Stomach (tissue), 9 donors: ENCODE data around the gene ANKLE2. TPM values are rescaled to one million over a fixed set of nuclear protein-coding genes. Genes with fewer than 3 reads are reported as not detected.
A peak's percentile ranks its signal among the peaks of the same experiment; 100 is the strongest.

Source experiments
- DNase-seq, 2 donors: peaks; one replicate each; pipeline versions ENCODE4 v3.0.0 to v3.0.0-alpha.2; 2013 to 2019
- H3K27ac ChIP-seq, 5 donors: fragments of 200-600 bp in 4 of 5; sonication (generic) in 4 of 5; one replicate each; pipeline ENCODE4 v1.5.1; 2013 to 2019; ENCODE audit warnings: mild to moderate bottlenecking in 1 of 5, moderate library complexity in 1 of 5
- H3K27me3 ChIP-seq, 3 donors: fragments of 200-600 bp; sonication (generic); one replicate each; pipeline ENCODE4 v1.5.1; 2017 to 2019; ENCODE audit warnings: mixed run types in 1 of 3
- H3K36me3 ChIP-seq, 4 donors: fragments of 200-600 bp; sonication (generic); 1 replicate in 3 of 4; 2 replicates in 1 of 4; pipeline ENCODE4 v1.5.1; 2016 to 2019
- H3K4me1 ChIP-seq, 4 donors: fragments of 200-600 bp; sonication (generic); one replicate each; pipeline ENCODE4 v1.5.1; 2016 to 2019
- H3K4me3 ChIP-seq, 4 donors: fragments of 200-600 bp; sonication (generic) in 3 of 4; one replicate each; pipeline ENCODE4 v1.5.1; 2016 to 2019; ENCODE audit warnings: mild to moderate bottlenecking in 1 of 4
- H3K9me3 ChIP-seq, 4 donors: fragments of 200-600 bp; sonication (generic); one replicate each; pipeline ENCODE4 v1.5.1; 2016 to 2019
- EP300 ChIP-seq: sonication (generic); formaldehyde crosslinking; IDR thresholded peaks from one replicate; pipeline ENCODE4 v1.6.1; 2017; ENCODE audit warnings: antibody characterized with exemption
- POLR2A ChIP-seq, 4 donors: fragments of 450-650 bp; IDR thresholded peaks; one replicate each; pipeline ENCODE4 v1.6.1; 2016; ENCODE audit warnings: antibody characterized with exemption in 4 of 4, control low read depth in 2 of 4, mild to moderate bottlenecking in 1 of 4, moderate library complexity in 1 of 4
- POLR2AphosphoS5 ChIP-seq, 3 donors: sonication (generic); formaldehyde crosslinking; IDR thresholded peaks; one replicate each; pipeline ENCODE4 v1.6.1; 2016; ENCODE audit warnings: antibody characterized with exemption in 3 of 3
- WGBS, 5 donors: extraction: QIAGEN DNeasy Blood & Tissue Kit in 3 of 5; methylation state at CpG; one replicate each; pipeline versions ENCODE4 v1.1.5 to v1.1.7; 2013 to 2018; 5-methylcytosine and 5-hydroxymethylcytosine counted together
- intact Hi-C: fragments of 100-400 bp; cut with DNase I; formaldehyde crosslinking; loops from one replicate; pipeline ENCODE4 v1.15.1; 2023; ENCODE audit warnings: low total_unique reads
- polyA plus RNA-seq, 3 donors: library from polyadenylated mRNA; stranded (reverse); fragments of 200-250 nt; gene quantifications; one replicate each; pipeline ENCODE4 v1.2.3, GENCODE V29; 2013
- total RNA-seq, 5 donors: library from RNA; depleted of rRNA; stranded (reverse); fragments of >200 nt; gene quantifications; one replicate each; pipeline versions ENCODE4 v1.1.0 to v1.2.3, GENCODE V29; 2014 to 2016
- TF ChIP-seq, protein P1 (sequence below), 7 experiments: fragments of 450-650 bp in 4 of 7; fragments of 200-600 bp in 3 of 7; sonication (generic) in 3 of 7; IDR thresholded peaks; one replicate each; pipeline ENCODE4 v1.5.1; 2016 to 2019; ENCODE audit warnings: antibody characterized with exemption in 7 of 7, control low read depth in 2 of 7, mild to moderate bottlenecking in 1 of 7
- donor health status: healthy with polysubstance abuse.
- donor health status: Bipolar disorder and iron deficiency.
- donor health status: healthy.

Gene ANKLE2
- total and polyA plus RNA-seq, 8 donors: 8.1 to 75.9 (median 40.8) TPM

- no peak overlapping the region for H3K4me3 ChIP-seq
- H3K27ac ChIP-seq: peak overlapping the region in 3 of 5 donors; percentile 0 to 48 (median 1)
- no peak for DNase-seq
- TF ChIP-seq, protein P1, sequence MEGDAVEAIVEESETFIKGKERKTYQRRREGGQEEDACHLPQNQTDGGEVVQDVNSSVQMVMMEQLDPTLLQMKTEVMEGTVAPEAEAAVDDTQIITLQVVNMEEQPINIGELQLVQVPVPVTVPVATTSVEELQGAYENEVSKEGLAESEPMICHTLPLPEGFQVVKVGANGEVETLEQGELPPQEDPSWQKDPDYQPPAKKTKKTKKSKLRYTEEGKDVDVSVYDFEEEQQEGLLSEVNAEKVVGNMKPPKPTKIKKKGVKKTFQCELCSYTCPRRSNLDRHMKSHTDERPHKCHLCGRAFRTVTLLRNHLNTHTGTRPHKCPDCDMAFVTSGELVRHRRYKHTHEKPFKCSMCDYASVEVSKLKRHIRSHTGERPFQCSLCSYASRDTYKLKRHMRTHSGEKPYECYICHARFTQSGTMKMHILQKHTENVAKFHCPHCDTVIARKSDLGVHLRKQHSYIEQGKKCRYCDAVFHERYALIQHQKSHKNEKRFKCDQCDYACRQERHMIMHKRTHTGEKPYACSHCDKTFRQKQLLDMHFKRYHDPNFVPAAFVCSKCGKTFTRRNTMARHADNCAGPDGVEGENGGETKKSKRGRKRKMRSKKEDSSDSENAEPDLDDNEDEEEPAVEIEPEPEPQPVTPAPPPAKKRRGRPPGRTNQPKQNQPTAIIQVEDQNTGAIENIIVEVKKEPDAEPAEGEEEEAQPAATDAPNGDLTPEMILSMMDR (IDR thresholded peaks at IDR 0.05): no peak
- no peak for TF ChIP-seq EP300
- no peaks in the 10 kb centered on the region for H3K9me3 ChIP-seq
- peaks cover 0 to 28% (median 24%) of the 10 kb centered on the region in 4 donors for H3K36me3 ChIP-seq
- WGBS, 5 donors: 64 to 79% (median 74%) methylated on average over 2 of the region's 2 CpGs
- H3K4me1 ChIP-seq: peaks cover 9 to 35% (median 26%) of the 10 kb centered on the region in 4 donors
- no peaks in the 10 kb centered on the region for H3K27me3 ChIP-seq
- intact Hi-C loops: no loop called here
Measured at GRCh38 chr12:132708150-132708549, 53.5 kb downstream of the ANKLE2 start.

- intact Hi-C loops: no loop called here
- WGBS, 5 donors: 89 to 98% (median 96%) methylated on average over 6 of the region's 6 CpGs
- TF ChIP-seq POLR2A (IDR thresholded peaks at IDR 0.05) (no peak), EP300 (no peak), POLR2AphosphoS5 (IDR thresholded peaks at IDR 0.05) (no peak)
- TF ChIP-seq, protein P1 (IDR thresholded peaks at IDR 0.05): no peak
- Histone ChIP-seq H3K27ac (no peak overlapping the region), H3K27me3 (no peaks in the 10 kb centered on the region), H3K4me3 (no peak overlapping the region), H3K9me3 (no peaks in the 10 kb centered on the region), H3K36me3 (peaks cover under 1 to 37% (median 31%) of the 10 kb centered on the region in 4 donors), H3K4me1 (peaks cover 9 to 27% (median 21%) of the 10 kb centered on the region in 4 donors)
- no peak for DNase-seq
Measured at GRCh38 chr12:132707241-132707640, 54.4 kb downstream of the ANKLE2 start.

- DNase-seq: no peak
- H3K4me1 ChIP-seq: peaks cover 0 to 10% (median under 1%) of the 10 kb centered on the region in 4 donors
- intact Hi-C loops: no loop called here
- 91 to 97% (median 95%) methylated on average over 9 of the region's 9 CpGs for WGBS, 5 donors
- H3K27ac ChIP-seq: no peak overlapping the region
- H3K27me3 ChIP-seq: no peaks in the 10 kb centered on the region
- H3K9me3 ChIP-seq: no peaks in the 10 kb centered on the region
- peaks cover 13 to 71% (median 59%) of the 10 kb centered on the region in 4 donors for H3K36me3 ChIP-seq
- TF ChIP-seq POLR2AphosphoS5 (IDR thresholded peaks at IDR 0.05): no peak
- TF ChIP-seq, protein P1 (IDR thresholded peaks at IDR 0.05): no peak
- TF ChIP-seq POLR2A (IDR thresholded peaks at IDR 0.05): no peak
- no peak for TF ChIP-seq EP300
- H3K4me3 ChIP-seq: no peak overlapping the region
Measured at GRCh38 chr12:132703641-132704040, 58.0 kb downstream of the ANKLE2 start.

DNA sequence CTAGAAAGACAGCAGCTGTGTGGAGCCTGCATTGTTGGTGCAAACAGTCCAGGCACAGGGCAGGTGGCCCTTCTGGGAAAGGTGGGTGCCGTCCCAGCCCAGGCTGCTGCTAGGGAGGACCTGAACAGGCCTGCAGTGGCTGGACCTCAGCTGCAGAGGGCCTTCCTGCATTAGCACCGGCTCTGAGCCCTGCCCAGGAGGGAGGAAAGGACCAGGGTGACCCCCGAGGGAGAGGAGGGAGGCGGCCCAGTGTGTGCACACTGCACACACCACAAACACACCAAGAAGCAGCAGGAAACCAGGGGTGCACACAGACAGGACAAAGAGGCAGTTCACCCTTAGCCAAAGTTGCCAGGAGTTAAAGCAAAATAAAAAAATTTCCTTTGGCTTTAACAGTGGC, 59.0 kb downstream of the ANKLE2 start:
- Histone ChIP-seq H3K27me3 (no peaks in the 10 kb centered on the region), H3K4me1 (peaks cover 0 to 10% (median 0%) of the 10 kb centered on the region in 4 donors), H3K27ac (no peak overlapping the region), H3K4me3 (no peak overlapping the region), H3K9me3 (no peaks in the 10 kb centered on the region), H3K36me3 (peaks cover 13 to 81% (median 69%) of the 10 kb centered on the region in 4 donors)
- intact Hi-C loops: no loop called here
- DNase-seq: no peak
- TF ChIP-seq POLR2A (IDR thresholded peaks at IDR 0.05) (no peak), POLR2AphosphoS5 (IDR thresholded peaks at IDR 0.05) (no peak), EP300 (no peak)
- TF ChIP-seq, protein P1 (IDR thresholded peaks at IDR 0.05): no peak
- WGBS, 5 donors: 42 to 73% (median 67%) methylated on average over 2 to 4 of the region's 4 CpGs
